ENCODE data around the gene PIGA. TPM values are rescaled to one million over a fixed set of nuclear protein-coding genes. Genes with fewer than 3 reads are reported as not detected.

PIGA gene
- total and polyA plus RNA-seq, 9 of the 15 experiments (the other 6 are each of a cell fraction or from before 2014, with no cell fraction given): 14.8 to 36.9 (median 23.5) TPM

GRCh38 chrX:15345976-15346375 lies 10.7 kb upstream of the PIGA start:
- ATAC-seq: no peak
- no peaks in the 10 kb centered on the region for H3K4me1 ChIP-seq (replicated peaks in 1 of 2; ENCODE audit: control insufficient read depth in 2 of 2, insufficient read depth in 2 of 2, low read length in 2 of 2)
- intact Hi-C loops (cut with micrococcal nuclease): loop anchor here (10.0 kb wide), 1 partner anchor 309 kb away; no protein-coding TSS in a partner anchor
- in situ Hi-C loops (cut with MboI): loop anchor here (10.0 to 25.0 kb wide), 2 partner anchors 116 to 219 kb away; no protein-coding TSS in a partner anchor
- BruUV-seq (replicated peaks): no TSS peak
- FAIRE-seq: no peak
- H2AFZ ChIP-seq (ENCODE audit: low read depth, low read length): no peak overlapping the region
- no peak for DNase-seq (ENCODE audit: extremely low read depth in 1 of 4, low spot score in 3 of 4)
- POLR2A ChIA-PET: no interaction called here
- WGBS (ENCODE audit: insufficient coverage, low coverage, missing lambda C conversion rate): 0% methylated on average over 2 of the region's 3 CpGs
- H3K27ac ChIP-seq (ENCODE audit: extremely low read depth, low read depth, low read length): no peak overlapping the region
- TF ChIP-seq, protein P1, sequence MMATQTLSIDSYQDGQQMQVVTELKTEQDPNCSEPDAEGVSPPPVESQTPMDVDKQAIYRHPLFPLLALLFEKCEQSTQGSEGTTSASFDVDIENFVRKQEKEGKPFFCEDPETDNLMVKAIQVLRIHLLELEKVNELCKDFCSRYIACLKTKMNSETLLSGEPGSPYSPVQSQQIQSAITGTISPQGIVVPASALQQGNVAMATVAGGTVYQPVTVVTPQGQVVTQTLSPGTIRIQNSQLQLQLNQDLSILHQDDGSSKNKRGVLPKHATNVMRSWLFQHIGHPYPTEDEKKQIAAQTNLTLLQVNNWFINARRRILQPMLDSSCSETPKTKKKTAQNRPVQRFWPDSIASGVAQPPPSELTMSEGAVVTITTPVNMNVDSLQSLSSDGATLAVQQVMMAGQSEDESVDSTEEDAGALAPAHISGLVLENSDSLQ (IDR thresholded peaks at IDR 0.05): no peak
- no peak for TF ChIP-seq SRSF3 (IDR thresholded peaks at IDR 0.05; ENCODE audit: insufficient read depth, low read length)
- TF ChIP-seq MEF2A (IDR thresholded peaks at IDR 0.05; ENCODE audit: control insufficient read depth, low read depth, low read length): no peak
- no peak for TF ChIP-seq PTBP1 (IDR thresholded peaks at IDR 0.05; ENCODE audit: low read depth, low read length)
- no peak for TF ChIP-seq SPI1 (IDR thresholded peaks at IDR 0.05; ENCODE audit: borderline replicate concordance, low read depth, low read length)
- no peak overlapping the region for H3K9ac ChIP-seq (ENCODE audit: insufficient read depth in 1 of 2, low read depth in 2 of 2, low read length in 2 of 2)
- H3K9me3 ChIP-seq (replicated peaks; ENCODE audit: control insufficient read depth, insufficient read depth, low read depth, low read length): no peaks in the 10 kb centered on the region
- no peak overlapping the region for H3K4me3 ChIP-seq
- H4K20me1 ChIP-seq (replicated peaks; ENCODE audit: control insufficient read depth, insufficient read depth, low read length): no peaks in the 10 kb centered on the region
- H3K9me1 ChIP-seq (ENCODE audit: control insufficient read depth, insufficient read depth, low read length): no peaks in the 10 kb centered on the region
- H3K36me3 ChIP-seq (ENCODE audit: control insufficient read depth, insufficient read depth, low read length): no peaks in the 10 kb centered on the region
- H3K4me2 ChIP-seq (ENCODE audit: insufficient read depth, low read length): no peak overlapping the region
- no peaks in the 10 kb centered on the region for H3K79me2 ChIP-seq (ENCODE audit: control insufficient read depth, insufficient read depth, low read length)
- CTCF ChIA-PET (ENCODE audit: low intra/inter-chr PET ratio): interaction anchor here (1.6 kb wide), 1 partner anchor 122 kb away, joined by 4 read pairs; no protein-coding TSS in a partner anchor
- peaks cover 0 to 3% of the 10 kb centered on the region in 2 experiments; a peak in 3 of 5 replicates for H3K27me3 ChIP-seq (ENCODE audit: control insufficient read depth in 2 of 2, insufficient read depth in 2 of 2, low read length in 2 of 2)
